ENCODE data around the gene OGFOD3. TPM values are rescaled to one million over a fixed set of nuclear protein-coding genes. Genes with fewer than 3 reads are reported as not detected.

The OGFOD3 gene
- total RNA-seq, 4 donors from 2014 or later, result 25.8 to 72.1 (median 27.7) TPM

DNA sequence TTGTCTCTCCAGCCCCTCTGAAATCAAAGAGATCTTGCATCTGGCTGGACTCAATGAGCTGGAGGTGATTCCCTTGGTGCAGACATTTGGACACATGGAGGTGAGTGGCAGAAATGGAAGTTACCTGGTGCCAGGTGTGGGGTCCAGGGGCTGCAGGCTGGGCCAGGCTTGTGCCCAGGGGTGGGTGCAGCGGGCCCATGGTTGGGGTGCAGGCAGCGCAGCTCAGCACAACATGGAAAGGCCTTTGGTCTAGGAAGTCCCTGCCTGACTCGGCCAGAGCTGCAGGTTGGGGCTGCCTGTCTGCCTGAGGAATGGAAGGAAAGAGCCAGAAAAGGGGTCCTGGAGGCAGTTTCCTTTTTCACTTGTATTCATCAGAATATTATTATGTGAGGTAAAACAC, 10.2 kb upstream of the OGFOD3 start:
- TF ChIP-seq, protein P1, sequence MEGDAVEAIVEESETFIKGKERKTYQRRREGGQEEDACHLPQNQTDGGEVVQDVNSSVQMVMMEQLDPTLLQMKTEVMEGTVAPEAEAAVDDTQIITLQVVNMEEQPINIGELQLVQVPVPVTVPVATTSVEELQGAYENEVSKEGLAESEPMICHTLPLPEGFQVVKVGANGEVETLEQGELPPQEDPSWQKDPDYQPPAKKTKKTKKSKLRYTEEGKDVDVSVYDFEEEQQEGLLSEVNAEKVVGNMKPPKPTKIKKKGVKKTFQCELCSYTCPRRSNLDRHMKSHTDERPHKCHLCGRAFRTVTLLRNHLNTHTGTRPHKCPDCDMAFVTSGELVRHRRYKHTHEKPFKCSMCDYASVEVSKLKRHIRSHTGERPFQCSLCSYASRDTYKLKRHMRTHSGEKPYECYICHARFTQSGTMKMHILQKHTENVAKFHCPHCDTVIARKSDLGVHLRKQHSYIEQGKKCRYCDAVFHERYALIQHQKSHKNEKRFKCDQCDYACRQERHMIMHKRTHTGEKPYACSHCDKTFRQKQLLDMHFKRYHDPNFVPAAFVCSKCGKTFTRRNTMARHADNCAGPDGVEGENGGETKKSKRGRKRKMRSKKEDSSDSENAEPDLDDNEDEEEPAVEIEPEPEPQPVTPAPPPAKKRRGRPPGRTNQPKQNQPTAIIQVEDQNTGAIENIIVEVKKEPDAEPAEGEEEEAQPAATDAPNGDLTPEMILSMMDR (IDR thresholded peaks at IDR 0.05 in 4 of 5, conservative IDR thresholded peaks at IDR 0.05 in 1 of 5), result no peak
- no peak for TF ChIP-seq POLR2A (IDR thresholded peaks at IDR 0.05)
- intact Hi-C loops (cut with DNase I; ENCODE audit: low total_unique reads) (no loop called here), in situ Hi-C loops (cut with MboI; ENCODE audit: low sequenced_read_pairs in 4 of 4) (no loop called here)
- no peaks in the 10 kb centered on the region for H3K27me3 ChIP-seq
- H3K4me1 ChIP-seq, result no peaks in the 10 kb centered on the region
- ATAC-seq, result no peak
- H3K36me3 ChIP-seq, result peaks cover 0 to 16% of the 10 kb centered on the region in 2 donors
- no peak overlapping the region for H3K27ac ChIP-seq
- no peak for DNase-seq
- H3K9me3 ChIP-seq, result no peaks in the 10 kb centered on the region
- no peak overlapping the region for H3K4me3 ChIP-seq

DNA sequence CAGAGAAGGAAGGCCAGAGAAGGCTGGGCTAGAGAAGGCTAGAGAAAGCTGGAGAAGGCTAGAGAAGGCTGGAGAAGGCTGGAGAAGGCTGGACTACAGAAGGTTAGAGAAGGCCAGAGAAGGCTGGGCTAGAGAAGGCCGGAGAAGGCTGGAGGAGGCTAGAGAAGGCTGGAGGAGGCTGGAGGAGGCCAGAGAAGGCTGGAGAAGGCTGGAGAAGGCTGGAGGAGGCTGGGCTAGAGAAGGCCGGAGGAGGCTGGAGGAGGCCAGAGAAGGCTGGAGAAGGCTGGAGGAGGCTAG, 6.4 kb upstream of the OGFOD3 start:
- Histone ChIP-seq H3K27me3 (no peaks in the 10 kb centered on the region), H3K9me3 (no peaks in the 10 kb centered on the region), H3K4me1 (no peaks in the 10 kb centered on the region), H3K36me3 (peaks cover 0 to 19% of the 10 kb centered on the region in 2 donors), H3K27ac (no peak overlapping the region), H3K4me3 (no peak overlapping the region)
- no peak for ATAC-seq
- in situ Hi-C loops (cut with MboI; ENCODE audit: low sequenced_read_pairs in 4 of 4), result loop anchor here in 1 of 4 donors (5.0 kb wide), 1 partner anchor 73 kb away; no protein-coding TSS in a partner anchor
- TF ChIP-seq, protein P1 (IDR thresholded peaks at IDR 0.05 in 4 of 5, conservative IDR thresholded peaks at IDR 0.05 in 1 of 5), result no peak
- no peak for TF ChIP-seq POLR2A (IDR thresholded peaks at IDR 0.05)
- intact Hi-C loops (cut with DNase I; ENCODE audit: low total_unique reads), result no loop called here
- no peak for DNase-seq

DNA sequence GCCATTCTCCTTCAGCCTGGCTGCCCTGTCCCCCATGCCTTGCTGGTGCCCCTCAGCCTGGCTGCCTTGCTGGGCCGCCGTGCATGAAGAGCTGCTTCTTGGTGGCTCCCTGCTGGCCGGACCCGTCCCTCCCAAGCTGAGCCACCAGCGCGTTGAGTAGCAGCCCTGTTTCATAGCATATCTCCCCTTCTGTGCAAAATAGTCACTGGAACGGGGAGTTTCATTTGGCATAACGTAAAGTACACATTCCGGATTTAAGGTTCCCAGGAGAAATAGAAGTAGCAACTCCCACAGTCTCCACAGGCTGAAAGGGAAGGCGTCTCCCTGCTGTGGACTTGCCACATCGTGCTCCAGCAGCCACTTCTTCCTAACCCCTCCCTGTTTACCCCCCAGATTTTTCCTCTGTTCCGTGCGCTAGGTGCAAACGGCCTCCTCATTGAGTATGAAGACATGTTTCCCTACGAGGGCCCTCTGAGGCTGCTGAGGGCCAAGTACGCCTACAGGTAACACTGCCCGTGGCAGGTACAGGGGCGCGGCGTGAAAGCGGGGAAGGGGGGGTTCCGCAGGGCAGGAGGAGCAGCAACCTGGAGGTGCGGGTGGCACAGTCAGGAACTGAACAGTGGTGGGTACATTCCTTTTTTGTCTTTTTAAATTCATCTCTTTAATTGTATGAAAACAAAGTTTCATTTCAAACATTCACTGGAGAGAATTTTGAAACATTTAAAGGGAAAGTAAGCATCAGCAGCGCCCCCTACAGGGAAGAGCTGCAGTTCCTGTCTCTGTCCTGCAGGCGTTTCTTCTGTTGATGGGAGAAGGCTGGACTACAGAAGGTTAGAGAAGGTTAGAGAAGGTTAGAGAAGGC, 5.8 kb upstream of the OGFOD3 start:
- Histone ChIP-seq H3K4me1 (peaks cover 3 to 5% of the 10 kb centered on the region in 2 donors), H3K4me3 (peak overlapping the region in 1 of 4 donors; percentile 17), H3K9me3 (no peaks in the 10 kb centered on the region), H3K27ac (peak overlapping the region in 2 of 4 donors; percentile 53 to 57), H3K36me3 (peaks cover 0 to 14% of the 10 kb centered on the region in 2 donors), H3K27me3 (no peaks in the 10 kb centered on the region)
- intact Hi-C loops (cut with DNase I; ENCODE audit: low total_unique reads) (no loop called here), in situ Hi-C loops (cut with MboI; ENCODE audit: low sequenced_read_pairs in 4 of 4) (loop anchor here in 1 of 4 donors (5.0 kb wide), 1 partner anchor 72 kb away; no protein-coding TSS in a partner anchor)
- ATAC-seq, result peak; percentile 55 to 72
- TF ChIP-seq, protein P1 (IDR thresholded peaks at IDR 0.05 in 4 of 5, conservative IDR thresholded peaks at IDR 0.05 in 1 of 5), result peak in 2 of 5 experiments; percentile 5 to 49
- TF ChIP-seq POLR2A (IDR thresholded peaks at IDR 0.05), result no peak
- DNase-seq, result peak in 1 of 2 donors; percentile 47

DNA sequence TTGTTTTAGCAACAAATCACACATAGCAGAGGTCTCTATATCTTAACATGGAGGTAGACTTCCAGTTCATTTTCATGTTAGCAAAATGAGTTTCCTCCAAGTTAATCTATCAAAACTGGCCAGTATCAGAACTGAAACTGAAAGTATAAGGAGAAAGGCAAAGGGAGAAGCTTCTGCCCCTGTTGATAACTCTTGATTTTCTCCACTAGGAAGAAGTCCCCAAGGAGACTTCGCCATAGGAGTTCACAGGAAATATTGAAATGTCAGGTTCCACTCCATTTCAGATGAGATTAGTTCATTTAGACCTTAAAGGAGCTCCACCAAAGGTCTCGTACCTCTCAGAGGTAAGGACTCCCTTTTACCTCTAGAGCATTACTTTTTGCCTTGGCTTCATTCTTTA, 1.2 kb upstream of the OGFOD3 start:
- Histone ChIP-seq H3K27ac (no peak overlapping the region), H3K4me1 (peaks cover 16 to 19% of the 10 kb centered on the region in 2 donors), H3K4me3 (peak overlapping the region in 1 of 4 donors; percentile 89), H3K36me3 (peaks cover 0 to 14% of the 10 kb centered on the region in 2 donors), H3K27me3 (no peaks in the 10 kb centered on the region), H3K9me3 (no peaks in the 10 kb centered on the region)
- DNase-seq, result no peak
- intact Hi-C loops (cut with DNase I; ENCODE audit: low total_unique reads) (loop anchor here (5.0 to 10.0 kb wide), 2 partner anchors 133 to 215 kb away; no protein-coding TSS in a partner anchor), in situ Hi-C loops (cut with MboI; ENCODE audit: low sequenced_read_pairs in 4 of 4) (loop anchor here in 1 of 4 donors (10.0 kb wide), 1 partner anchor 65 kb away; the partner anchor contains the start of gene TEX19)
- no peak for ATAC-seq
- no peak for TF ChIP-seq POLR2A (IDR thresholded peaks at IDR 0.05)

DNA sequence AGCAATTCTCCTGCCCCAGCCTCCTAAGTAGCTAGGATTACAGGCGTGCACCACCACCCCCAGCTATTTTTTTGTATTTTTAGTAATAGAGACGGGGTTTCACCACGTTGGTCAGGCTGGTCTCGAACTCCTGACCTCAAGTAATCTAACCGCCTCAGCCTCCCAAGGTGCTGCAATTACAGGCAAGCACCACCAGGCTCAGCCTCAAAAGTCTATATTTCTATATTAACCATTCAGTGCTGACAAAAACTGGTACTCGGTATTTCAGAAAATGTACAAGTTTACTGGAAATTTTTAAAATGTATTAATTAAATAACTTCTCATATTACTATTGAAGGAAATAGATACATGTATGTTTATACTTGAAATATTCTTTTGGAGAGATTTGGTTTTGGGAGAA, 1.6 kb downstream of the OGFOD3 start:
- no peak overlapping the region for H3K4me3 ChIP-seq
- DNase-seq (no peak), ATAC-seq (no peak)
- H3K9me3 ChIP-seq, result no peaks in the 10 kb centered on the region
- H3K27ac ChIP-seq, result no peak overlapping the region
- in situ Hi-C loops (cut with MboI; ENCODE audit: low sequenced_read_pairs in 4 of 4), result loop anchor here in 1 of 4 donors (10.0 kb wide), 1 partner anchor 62 kb away; the partner anchor contains the start of gene TEX19
- intact Hi-C loops (cut with DNase I; ENCODE audit: low total_unique reads), result loop anchor here (5.0 to 10.0 kb wide), 2 partner anchors 136 to 212 kb away; no protein-coding TSS in a partner anchor
- H3K4me1 ChIP-seq, result peaks cover 16 to 19% of the 10 kb centered on the region in 2 donors
- H3K36me3 ChIP-seq, result peaks cover 0 to 14% of the 10 kb centered on the region in 2 donors
- H3K27me3 ChIP-seq, result no peaks in the 10 kb centered on the region
- TF ChIP-seq POLR2A (IDR thresholded peaks at IDR 0.05), result no peak
- TF ChIP-seq, protein P1 (IDR thresholded peaks at IDR 0.05 in 4 of 5, conservative IDR thresholded peaks at IDR 0.05 in 1 of 5), result no peak

Measured in gastrocnemius medialis (tissue), 4 donors.